Panc1 (cell line): ENCODE results near the gene CHCHD3. TPM values are rescaled to one million over a fixed set of nuclear protein-coding genes. Genes with fewer than 3 reads are reported as not detected.

Source experiments
- ATAC-seq: fragments of 200-7000 bp; cut with Tn5 transposase; 2 replicates; pipeline ENCODE4 v1.9.1; 2020; ENCODE audit warnings: mild to moderate bottlenecking, moderate library complexity
- BruUV-seq: library from RNA; stranded (reverse); fragments of 400-500 nt; replicated peaks from 2 replicates; lab custom pipeline; 2021; lab: Mats Ljungman, UMichigan
- CTCF ChIA-PET: fragments of 300-600 bp; sonication (Branson Sonifier 250); formaldehyde crosslinking; loops from one replicate; lab custom pipeline; 2022; ENCODE audit warnings: antibody characterized with exemption; lab: Charles Lee
- POLR2A ChIA-PET: fragments of 300-600 bp; sonication (Branson Sonifier 250); formaldehyde crosslinking; loops from one replicate; lab custom pipeline; 2022; ENCODE audit warnings: antibody characterized with exemption; lab: Charles Lee
- DNase-seq: peaks from one replicate; pipeline ENCODE4 v3.0.0-alpha.2; 2010; ENCODE audit warnings: low read depth, low spot score
- H3K27ac ChIP-seq: 2 replicates; pipeline ENCODE4 v1.5.1; 2011; ENCODE audit warnings: mild to moderate bottlenecking, low read length, inconsistent platforms
- H3K27me3 ChIP-seq: fragments of 200-500 bp; sonication (Bioruptor generic); 2 replicates; pipeline ENCODE4 v1.6.0; 2014; ENCODE audit warnings: low read length, inconsistent platforms; ENCODE audit not compliant: control insufficient read depth, insufficient read depth
- H3K36me3 ChIP-seq: fragments of 200-500 bp; sonication (Bioruptor generic); 2 replicates; pipeline ENCODE4 v1.5.1; 2014; ENCODE audit warnings: inconsistent platforms, mild to moderate bottlenecking, low read length, moderate library complexity; ENCODE audit not compliant: control insufficient read depth, insufficient read depth
- H3K4me1 ChIP-seq: 2 replicates; pipeline ENCODE4 v1.5.1; 2011; ENCODE audit warnings: inconsistent platforms, mild to moderate bottlenecking, low read length, moderate library complexity; ENCODE audit not compliant: control insufficient read depth, insufficient read depth
- H3K4me3 ChIP-seq, 2 experiments: 2 replicates each; pipeline ENCODE4 v1.5.1; 2011 to 2012; ENCODE audit warnings: low read depth in 2 of 2, low read length in 2 of 2, mild to moderate bottlenecking in 2 of 2, inconsistent platforms in 1 of 2, moderate library complexity in 1 of 2
- H3K9me3 ChIP-seq: fragments of 200-500 bp; sonication (Bioruptor generic); 2 replicates; pipeline ENCODE4 v1.5.1; 2014; ENCODE audit warnings: low read depth, mild to moderate bottlenecking, inconsistent platforms, low read length, moderate library complexity; ENCODE audit not compliant: control insufficient read depth, insufficient read depth
- POLR2AphosphoS5 ChIP-seq: IDR thresholded peaks from 2 replicates; pipeline ENCODE4 v1.6.1; 2012; ENCODE audit warnings: mild to moderate bottlenecking, low read depth, low read length, moderate library complexity
- REST ChIP-seq, 2 experiments: IDR thresholded peaks; 2 replicates each; pipeline ENCODE4 v1.6.1; 2011 to 2012; ENCODE audit warnings: low read depth in 2 of 2, control low read depth in 1 of 2, low read length in 1 of 2, mild to moderate bottlenecking in 1 of 2, moderate library complexity in 1 of 2; ENCODE audit not compliant: insufficient read depth in 1 of 2
- SIN3A ChIP-seq: IDR thresholded peaks from 2 replicates; pipeline ENCODE4 v1.6.1; 2012; ENCODE audit warnings: low read depth, mild to moderate bottlenecking, low read length, moderate library complexity, borderline replicate concordance; ENCODE audit not compliant: insufficient read depth
- TCF7L2 ChIP-seq: IDR thresholded peaks from 2 replicates; pipeline ENCODE4 v1.6.1; 2011; ENCODE audit warnings: mild to moderate bottlenecking, low read depth, low read length, inconsistent platforms
- in situ Hi-C: cut with HindIII; loops from 2 replicates; pipeline ENCODE4 v1.10.0; 2016; ENCODE audit warnings: low sequenced_read_pairs, low pct_unique_long_range_greater_than_20kb
- intact Hi-C: fragments of 100-400 bp; cut with micrococcal nuclease; formaldehyde crosslinking; loops from one replicate; pipeline ENCODE4 v1.10.0; 2022; ENCODE audit not compliant: unreplicated experiment
- total RNA-seq: library from RNA; stranded (reverse); gene quantifications from one replicate; pipeline ENCODE4 v1.2.1, GENCODE V29; 2021; ENCODE audit not compliant: unreplicated experiment
- TF ChIP-seq, protein P1 (sequence below): fragments of 450-650 bp; IDR thresholded peaks from 2 replicates; pipeline ENCODE4 v1.5.1; 2017; ENCODE audit warnings: mild to moderate bottlenecking

Gene CHCHD3
- total RNA-seq, 1 experiment from 2014 or later: 109 TPM

- ATAC-seq (no peak), DNase-seq (no peak)
- Histone ChIP-seq H3K4me1 (no peaks in the 10 kb centered on the region), H3K27ac (no peak overlapping the region), H3K9me3 (no peaks in the 10 kb centered on the region), H3K4me3 (no peak overlapping the region), H3K27me3 (no peaks in the 10 kb centered on the region), H3K36me3 (no peaks in the 10 kb centered on the region)
- TF ChIP-seq, protein P1, sequence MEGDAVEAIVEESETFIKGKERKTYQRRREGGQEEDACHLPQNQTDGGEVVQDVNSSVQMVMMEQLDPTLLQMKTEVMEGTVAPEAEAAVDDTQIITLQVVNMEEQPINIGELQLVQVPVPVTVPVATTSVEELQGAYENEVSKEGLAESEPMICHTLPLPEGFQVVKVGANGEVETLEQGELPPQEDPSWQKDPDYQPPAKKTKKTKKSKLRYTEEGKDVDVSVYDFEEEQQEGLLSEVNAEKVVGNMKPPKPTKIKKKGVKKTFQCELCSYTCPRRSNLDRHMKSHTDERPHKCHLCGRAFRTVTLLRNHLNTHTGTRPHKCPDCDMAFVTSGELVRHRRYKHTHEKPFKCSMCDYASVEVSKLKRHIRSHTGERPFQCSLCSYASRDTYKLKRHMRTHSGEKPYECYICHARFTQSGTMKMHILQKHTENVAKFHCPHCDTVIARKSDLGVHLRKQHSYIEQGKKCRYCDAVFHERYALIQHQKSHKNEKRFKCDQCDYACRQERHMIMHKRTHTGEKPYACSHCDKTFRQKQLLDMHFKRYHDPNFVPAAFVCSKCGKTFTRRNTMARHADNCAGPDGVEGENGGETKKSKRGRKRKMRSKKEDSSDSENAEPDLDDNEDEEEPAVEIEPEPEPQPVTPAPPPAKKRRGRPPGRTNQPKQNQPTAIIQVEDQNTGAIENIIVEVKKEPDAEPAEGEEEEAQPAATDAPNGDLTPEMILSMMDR: no peak
- TF ChIP-seq REST (IDR thresholded peaks at IDR 0.05; ENCODE audit: insufficient read depth in 1 of 2, low read depth in 2 of 2, low read length in 1 of 2) (no peak), POLR2AphosphoS5 (no peak), SIN3A (no peak), TCF7L2 (no peak)
- BruUV-seq: no TSS peak
- intact Hi-C loops: no loop called here
- in situ Hi-C loops: no loop called here
- POLR2A ChIA-PET: no interaction called here
- CTCF ChIA-PET: no interaction called here
Measured at GRCh38 chr7:132965951-132966350, 115.9 kb downstream of the CHCHD3 start.

- in situ Hi-C loops: no loop called here
Measured at GRCh38 chr7:132964876-132965275, 117.0 kb downstream of the CHCHD3 start.

More at GRCh38 chr7:132964876-132965275, 117.0 kb downstream of the CHCHD3 start:
- Histone ChIP-seq H3K4me1 (no peaks in the 10 kb centered on the region), H3K36me3 (no peaks in the 10 kb centered on the region), H3K27me3 (no peaks in the 10 kb centered on the region), H3K27ac (no peak overlapping the region), H3K9me3 (no peaks in the 10 kb centered on the region), H3K4me3 (no peak overlapping the region)
- ChIA-PET CTCF (no interaction called here), POLR2A (no interaction called here)
- no peak for ATAC-seq
- intact Hi-C loops: no loop called here
- no peak for DNase-seq
- no peak for TF ChIP-seq REST (IDR thresholded peaks at IDR 0.05; ENCODE audit: insufficient read depth in 1 of 2, low read depth in 2 of 2, low read length in 1 of 2)
- no peak for TF ChIP-seq TCF7L2
- no peak for TF ChIP-seq POLR2AphosphoS5
- TF ChIP-seq SIN3A: no peak
- TF ChIP-seq, protein P1: no peak
- no TSS peak for BruUV-seq
